GM18519 (cell line): ENCODE data around the gene PCDHB6.
"Not testable (repeated sequence)": the region's sequence is repeated elsewhere in the genome, so short reads cannot be mapped to it uniquely, and the experiment has no call there.

ENCODE experiments used
- ATAC-seq: cut with Tn5 transposase; IDR thresholded peaks from one replicate; pipeline ENCODE4 v1.9.1; 2021; ENCODE audit warnings: mild to moderate bottlenecking, moderate library complexity; ENCODE audit not compliant: unreplicated experiment, low FRiP score

Gene PCDHB6

DNA sequence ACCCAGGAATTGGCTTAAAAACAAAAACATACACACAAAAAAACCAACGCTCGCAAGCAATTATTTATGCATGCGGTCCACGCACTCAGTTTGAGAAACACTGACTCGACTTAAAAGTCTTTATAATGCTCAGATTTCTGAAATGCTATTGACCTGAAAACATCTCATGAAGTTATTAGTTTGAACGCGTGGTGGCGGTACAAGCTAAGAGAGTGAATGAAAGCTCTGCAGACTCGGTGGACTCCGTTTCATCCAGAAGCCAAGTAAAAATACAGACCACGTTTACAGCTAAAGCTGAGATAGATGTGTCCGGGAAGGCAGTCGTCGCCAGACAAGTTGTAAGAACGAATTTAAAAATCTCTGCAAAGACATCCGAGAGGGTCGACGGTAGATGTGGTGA lies at the start of gene PCDHB6:
PCDHB6 (plus strand) TSS at position 246 of the 400 bp plus-strand sequence. CDS start 201 bp downstream, outside the sequence.
- ATAC-seq: no peak

DNA sequence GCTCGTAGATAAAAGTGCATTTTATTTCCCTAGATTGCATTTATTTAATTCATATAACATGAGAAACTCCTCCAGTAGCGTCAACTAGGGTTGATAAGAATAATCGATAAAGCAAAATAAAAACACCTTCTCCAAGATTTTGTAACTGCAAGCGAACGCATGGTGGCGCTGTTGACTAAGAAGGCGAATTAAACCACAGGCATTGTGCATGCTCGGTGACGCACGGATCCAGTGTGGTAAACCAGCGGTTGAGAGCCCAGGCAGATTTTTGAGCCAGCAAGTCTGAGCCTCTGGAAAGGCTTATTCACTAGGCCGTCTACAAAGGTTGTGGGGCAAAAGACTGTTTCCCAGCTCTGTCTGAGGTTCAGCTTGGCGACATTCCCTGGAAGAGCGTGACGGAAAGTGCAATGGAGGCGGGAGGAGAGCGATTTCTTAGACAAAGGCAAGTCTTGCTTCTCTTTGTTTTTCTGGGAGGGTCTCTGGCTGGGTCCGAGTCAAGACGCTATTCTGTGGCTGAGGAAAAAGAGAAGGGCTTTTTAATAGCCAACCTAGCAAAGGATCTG lies 49.5 kb upstream of the PCDHB6 start, which contains the start of gene PCDHB3:
PCDHB3 (plus strand) TSS at position 231 of the 563 bp plus-strand sequence; CDS start at position 408, 177 bp downstream.
- ATAC-seq: no peak

DNA sequence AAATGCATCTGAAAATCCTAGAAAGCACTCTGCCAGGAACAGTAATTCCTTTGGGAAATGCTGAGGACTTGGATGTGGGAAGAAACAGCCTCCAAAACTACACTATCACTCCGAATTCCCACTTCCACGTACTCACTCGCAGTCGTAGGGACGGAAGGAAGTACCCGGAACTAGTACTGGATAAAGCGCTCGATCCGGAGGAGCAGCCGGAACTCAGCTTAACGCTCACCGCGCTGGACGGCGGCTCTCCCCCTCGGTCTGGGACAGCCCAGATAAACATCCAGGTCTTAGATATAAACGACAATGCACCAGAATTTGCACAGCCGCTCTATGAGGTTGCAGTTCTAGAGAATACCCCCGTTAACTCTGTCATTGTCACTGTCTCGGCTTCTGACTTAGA lies 48.8 kb upstream of the PCDHB6 start:
- ATAC-seq: no peak

DNA sequence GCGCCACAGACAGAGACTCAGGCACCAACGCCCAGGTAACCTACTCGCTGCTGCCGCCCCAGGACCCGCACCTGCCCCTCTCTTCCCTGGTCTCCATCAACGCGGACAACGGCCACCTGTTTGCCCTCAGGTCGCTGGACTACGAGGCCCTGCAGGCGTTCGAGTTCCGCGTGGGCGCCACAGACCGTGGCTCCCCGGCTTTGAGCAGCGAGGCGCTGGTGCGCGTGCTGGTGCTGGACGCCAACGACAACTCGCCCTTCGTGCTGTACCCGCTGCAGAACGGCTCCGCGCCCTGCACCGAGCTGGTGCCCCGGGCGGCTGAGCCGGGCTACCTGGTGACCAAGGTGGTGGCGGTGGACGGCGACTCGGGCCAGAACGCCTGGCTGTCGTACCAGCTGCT lies 47.8 kb upstream of the PCDHB6 start:
- ATAC-seq: not testable (repeated sequence)

DNA sequence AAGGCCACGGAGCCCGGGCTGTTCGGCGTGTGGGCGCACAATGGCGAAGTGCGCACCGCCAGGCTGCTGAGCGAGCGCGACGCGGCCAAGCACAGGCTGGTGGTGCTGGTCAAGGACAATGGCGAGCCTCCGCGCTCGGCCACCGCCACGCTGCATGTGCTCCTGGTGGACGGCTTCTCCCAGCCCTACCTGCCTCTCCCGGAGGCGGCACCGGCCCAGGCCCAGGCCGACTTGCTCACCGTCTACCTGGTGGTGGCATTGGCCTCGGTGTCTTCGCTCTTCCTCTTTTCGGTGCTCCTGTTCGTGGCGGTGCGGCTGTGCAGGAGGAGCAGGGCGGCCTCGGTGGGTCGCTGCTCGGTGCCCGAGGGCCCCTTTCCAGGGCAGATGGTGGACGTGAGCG lies 47.4 kb upstream of the PCDHB6 start:
- not testable (repeated sequence) for ATAC-seq

DNA sequence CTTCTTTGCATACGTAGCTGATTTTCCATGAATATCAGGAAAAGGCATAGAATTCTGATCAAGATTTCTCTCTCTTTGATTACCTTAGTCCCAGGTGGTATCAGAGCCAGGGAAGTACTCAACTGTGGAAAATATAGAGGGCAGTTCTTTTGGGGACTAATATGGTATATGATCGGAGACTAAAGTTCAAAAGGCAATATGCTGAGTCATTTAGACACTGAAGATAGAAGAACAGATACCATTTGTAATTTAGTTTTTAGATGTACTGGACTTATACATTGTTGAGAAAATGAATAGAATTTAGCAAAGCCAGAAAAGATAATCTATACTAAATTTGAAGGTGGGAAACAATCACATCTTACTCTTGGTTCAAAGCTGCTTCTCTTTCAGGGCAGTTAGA lies 44.5 kb upstream of the PCDHB6 start:
- ATAC-seq: no peak

DNA sequence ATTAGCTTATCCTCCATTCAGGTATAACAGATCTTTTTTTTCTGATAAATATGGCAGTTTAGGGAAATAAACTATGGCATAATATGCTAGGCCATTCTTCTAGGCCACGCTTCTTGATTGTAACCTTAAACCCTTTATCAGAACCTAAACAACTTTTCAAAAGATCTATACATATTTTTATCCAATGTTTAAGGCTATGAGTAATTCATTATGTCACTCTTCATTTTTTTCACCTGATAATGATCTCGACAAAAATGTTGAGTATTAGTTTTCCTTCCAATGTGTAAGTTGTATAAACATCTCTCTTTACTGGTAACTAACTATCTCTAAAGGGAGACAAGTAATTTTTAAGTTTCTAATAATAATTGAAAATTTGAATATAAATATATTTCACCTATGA lies 30.6 kb upstream of the PCDHB6 start:
- ATAC-seq: no peak

DNA sequence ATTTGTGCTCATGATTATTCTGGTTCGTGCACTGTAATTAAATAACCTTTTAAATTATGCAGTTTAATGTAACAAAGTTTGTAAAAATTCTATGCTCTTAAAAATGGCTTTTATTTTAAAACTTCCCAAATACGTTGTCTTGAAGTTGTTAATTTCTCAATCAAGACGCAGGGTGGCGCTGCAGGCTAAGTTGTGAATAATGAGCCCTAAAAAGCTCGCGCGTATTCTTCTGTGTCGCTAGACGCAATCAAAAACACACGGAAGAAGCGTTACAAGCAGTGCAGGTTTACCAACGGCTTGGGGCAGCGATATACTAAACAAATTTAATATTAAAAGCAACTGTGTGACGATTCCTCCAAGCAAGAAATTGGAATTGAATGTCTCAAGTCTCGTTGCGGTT lies 28.3 kb upstream of the PCDHB6 start, which contains the start of gene PCDHB4:
PCDHB4 (plus strand) TSS at position 256 of the 400 bp plus-strand sequence. CDS start 181 bp downstream, outside the sequence.
- ATAC-seq: no peak

DNA sequence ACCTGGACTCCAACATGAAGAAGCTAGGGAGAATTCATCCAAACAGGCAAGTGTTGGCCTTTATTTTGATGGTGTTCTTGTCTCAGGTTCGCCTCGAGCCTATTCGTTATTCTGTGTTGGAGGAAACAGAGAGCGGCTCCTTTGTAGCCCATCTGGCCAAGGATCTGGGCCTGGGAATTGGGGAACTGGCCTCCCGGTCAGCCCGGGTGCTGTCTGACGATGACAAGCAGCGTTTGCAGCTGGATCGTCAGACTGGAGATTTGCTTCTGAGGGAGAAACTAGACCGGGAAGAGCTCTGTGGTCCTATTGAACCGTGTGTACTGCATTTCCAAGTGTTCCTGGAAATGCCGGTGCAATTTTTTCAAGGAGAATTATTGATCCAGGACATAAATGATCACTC lies 27.9 kb upstream of the PCDHB6 start:
- ATAC-seq: no peak

DNA sequence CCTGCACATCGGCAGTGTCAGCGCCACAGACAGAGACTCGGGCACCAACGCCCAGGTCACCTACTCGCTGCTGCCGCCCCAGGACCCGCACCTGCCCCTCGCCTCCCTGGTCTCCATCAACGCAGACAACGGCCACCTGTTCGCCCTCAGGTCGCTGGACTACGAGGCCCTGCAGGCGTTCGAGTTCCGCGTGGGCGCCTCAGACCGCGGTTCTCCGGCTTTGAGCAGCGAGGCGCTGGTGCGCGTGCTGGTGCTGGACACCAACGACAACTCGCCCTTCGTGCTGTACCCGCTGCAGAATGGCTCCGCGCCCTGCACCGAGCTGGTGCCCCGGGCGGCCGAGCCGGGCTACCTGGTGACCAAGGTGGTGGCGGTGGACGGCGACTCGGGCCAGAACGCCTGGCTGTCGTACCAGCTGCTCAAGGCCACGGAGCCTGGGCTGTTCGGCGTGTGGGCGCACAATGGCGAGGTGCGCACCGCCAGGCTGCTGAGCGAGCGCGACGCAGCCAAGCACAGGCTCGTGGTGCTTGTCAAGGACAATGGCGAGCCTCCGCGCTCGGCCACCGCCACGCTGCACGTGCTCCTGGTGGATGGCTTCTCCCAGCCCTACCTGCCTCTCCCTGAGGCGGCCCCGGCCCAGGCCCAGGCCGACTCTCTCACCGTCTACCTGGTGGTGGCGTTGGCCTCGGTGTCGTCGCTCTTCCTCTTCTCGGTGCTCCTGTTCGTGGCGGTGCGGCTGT lies 26.3 kb upstream of the PCDHB6 start:
- ATAC-seq: not testable (repeated sequence)

DNA sequence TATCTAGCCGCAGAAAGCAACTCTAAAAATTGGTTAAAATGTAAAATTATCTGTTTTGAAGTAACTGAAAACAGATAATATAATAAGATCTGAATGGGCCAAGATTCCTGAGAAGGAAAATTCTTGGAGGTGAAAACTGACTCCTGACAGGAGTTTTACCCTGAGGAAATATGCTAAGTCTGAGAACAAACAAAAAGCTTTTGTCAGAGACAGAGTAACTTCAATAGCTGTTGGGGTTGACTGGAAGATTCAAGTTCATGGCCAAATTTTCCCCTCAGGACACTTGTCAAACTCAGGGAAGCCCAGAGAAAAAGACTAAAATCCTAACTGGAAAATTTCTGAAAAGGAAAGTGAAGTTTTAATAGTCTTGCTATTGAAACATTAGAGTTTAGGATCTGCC lies 22.6 kb upstream of the PCDHB6 start:
- ATAC-seq: no peak

DNA sequence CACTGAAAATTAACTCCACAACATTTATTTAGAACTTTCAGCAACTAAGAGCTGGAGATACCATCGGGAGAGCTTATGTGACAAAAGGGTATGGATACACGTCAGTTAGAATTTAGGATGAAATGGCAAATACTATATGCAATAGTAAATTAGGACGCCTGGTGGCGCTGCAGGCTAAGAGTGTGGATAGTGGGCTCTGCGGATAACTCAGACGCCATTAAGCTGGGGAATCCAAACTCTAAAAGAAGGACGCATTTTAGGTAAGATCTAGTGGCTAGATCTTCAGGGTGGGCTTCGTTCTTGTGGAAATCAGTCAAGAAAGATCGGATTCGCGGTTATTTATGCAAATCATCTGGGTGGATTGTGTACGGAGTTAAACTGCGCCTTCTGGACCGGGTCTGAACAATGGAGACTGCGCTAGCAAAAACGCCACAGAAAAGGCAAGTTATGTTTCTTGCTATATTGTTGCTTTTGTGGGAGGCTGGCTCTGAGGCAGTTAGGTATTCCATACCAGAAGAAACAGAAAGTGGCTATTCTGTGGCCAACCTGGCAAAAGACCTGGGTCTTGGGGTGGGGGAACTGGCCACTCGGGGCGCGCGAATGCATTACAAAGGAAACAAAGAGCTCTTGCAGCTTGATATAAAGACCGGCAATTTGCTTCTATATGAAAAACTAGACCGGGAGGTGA lies 14.7 kb upstream of the PCDHB6 start, which contains the start of gene PCDHB5:
PCDHB5 (plus strand) TSS at position 177 of the 688 bp plus-strand sequence; CDS start at position 406, 229 bp downstream.
- ATAC-seq: no peak

DNA sequence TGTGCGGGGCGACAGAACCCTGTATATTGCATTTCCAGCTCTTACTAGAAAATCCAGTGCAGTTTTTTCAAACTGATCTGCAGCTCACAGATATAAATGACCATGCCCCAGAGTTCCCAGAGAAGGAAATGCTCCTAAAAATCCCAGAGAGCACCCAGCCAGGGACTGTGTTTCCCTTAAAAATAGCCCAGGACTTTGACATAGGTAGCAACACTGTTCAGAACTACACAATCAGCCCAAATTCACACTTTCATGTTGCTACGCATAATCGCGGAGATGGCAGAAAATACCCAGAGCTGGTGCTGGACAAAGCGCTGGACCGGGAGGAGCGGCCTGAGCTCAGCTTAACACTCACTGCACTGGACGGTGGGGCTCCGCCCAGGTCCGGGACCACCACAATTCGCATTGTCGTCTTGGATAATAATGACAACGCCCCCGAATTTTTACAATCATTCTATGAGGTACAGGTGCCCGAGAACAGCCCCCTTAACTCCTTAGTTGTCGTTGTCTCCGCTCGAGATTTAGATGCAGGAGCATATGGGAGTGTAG lies 14.1 kb upstream of the PCDHB6 start:
- no peak for ATAC-seq

DNA sequence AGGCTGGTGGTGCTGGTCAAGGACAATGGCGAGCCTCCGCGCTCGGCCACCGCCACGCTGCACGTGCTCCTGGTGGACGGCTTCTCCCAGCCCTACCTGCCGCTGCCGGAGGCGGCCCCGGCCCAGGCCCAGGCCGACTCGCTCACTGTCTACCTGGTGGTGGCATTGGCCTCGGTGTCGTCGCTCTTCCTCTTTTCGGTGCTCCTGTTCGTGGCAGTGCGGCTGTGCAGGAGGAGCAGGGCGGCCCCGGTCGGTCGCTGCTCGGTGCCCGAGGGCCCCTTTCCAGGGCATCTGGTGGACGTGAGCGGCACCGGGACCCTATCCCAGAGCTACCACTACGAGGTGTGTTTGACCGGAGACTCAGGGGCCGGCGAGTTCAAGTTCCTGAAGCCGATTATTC lies 12.5 kb upstream of the PCDHB6 start:
- not testable (repeated sequence) for ATAC-seq

DNA sequence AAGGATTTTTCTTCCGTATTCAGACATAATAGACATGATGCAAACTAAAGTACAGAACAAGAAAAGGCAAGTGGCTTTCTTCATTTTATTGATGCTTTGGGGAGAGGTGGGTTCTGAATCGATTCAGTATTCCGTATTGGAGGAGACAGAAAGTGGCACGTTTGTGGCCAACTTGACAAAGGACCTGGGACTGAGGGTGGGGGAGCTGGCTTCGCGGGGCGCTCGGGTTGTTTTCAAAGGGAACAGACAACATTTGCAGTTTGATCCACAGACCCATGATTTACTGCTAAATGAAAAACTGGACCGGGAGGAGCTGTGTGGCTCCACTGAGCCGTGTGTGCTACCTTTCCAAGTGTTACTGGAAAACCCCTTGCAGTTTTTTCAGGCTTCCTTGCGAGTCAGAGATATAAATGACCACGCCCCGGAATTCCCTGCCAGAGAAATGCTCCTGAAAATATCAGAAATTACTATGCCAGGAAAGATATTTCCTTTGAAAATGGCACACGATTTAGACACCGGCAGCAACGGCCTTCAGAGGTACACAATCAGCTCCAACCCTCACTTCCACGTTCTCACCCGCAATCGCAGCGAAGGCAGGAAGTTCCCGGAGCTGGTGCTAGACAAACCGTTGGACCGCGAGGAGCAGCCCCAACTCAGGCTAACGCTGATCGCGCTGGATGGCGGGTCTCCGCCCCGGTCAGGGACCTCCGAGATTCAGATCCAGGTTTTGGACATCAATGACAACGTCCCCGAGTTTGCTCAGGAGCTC lies 551 bp downstream of the PCDHB6 start:
- no peak for ATAC-seq

DNA sequence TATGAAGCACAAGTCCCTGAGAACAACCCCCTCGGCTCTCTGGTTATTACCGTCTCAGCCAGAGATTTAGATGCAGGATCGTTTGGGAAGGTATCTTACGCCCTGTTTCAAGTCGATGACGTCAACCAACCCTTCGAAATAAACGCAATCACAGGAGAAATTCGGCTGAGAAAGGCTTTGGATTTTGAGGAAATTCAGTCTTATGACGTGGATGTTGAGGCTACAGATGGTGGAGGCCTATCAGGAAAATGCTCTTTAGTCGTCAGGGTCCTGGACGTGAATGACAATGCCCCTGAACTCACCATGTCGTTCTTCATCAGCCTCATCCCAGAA lies 1.1 kb downstream of the PCDHB6 start:
- no peak for ATAC-seq

DNA sequence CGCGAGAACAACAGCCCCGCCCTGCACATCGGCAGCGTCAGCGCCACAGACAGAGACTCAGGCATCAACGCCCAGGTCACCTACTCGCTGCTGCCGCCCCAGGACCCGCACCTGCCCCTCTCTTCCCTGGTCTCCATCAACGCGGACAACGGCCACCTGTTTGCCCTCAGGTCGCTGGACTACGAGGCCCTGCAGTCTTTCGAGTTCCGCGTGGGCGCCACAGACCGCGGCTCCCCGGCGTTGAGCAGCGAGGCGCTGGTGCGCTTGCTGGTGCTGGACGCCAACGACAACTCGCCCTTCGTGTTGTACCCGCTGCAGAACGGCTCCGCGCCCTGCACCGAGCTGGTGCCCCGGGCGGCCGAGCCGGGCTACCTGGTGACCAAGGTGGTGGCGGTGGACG lies 1.8 kb downstream of the PCDHB6 start:
- not testable (repeated sequence) for ATAC-seq

DNA sequence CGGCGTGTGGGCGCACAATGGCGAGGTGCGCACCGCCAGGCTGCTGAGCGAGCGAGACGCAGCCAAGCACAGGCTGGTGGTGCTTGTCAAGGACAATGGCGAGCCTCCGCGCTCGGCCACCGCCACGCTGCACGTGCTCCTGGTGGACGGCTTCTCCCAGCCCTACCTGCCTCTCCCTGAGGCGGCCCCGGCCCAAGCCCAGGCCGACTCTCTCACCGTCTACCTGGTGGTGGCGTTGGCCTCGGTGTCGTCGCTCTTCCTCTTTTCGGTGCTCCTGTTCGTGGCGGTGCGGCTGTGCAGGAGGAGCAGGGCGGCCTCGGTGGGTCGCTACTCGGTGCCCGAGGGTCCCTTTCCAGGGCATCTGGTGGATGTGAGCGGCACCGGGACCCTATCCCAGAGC lies 2.2 kb downstream of the PCDHB6 start:
- ATAC-seq: not testable (repeated sequence)

DNA sequence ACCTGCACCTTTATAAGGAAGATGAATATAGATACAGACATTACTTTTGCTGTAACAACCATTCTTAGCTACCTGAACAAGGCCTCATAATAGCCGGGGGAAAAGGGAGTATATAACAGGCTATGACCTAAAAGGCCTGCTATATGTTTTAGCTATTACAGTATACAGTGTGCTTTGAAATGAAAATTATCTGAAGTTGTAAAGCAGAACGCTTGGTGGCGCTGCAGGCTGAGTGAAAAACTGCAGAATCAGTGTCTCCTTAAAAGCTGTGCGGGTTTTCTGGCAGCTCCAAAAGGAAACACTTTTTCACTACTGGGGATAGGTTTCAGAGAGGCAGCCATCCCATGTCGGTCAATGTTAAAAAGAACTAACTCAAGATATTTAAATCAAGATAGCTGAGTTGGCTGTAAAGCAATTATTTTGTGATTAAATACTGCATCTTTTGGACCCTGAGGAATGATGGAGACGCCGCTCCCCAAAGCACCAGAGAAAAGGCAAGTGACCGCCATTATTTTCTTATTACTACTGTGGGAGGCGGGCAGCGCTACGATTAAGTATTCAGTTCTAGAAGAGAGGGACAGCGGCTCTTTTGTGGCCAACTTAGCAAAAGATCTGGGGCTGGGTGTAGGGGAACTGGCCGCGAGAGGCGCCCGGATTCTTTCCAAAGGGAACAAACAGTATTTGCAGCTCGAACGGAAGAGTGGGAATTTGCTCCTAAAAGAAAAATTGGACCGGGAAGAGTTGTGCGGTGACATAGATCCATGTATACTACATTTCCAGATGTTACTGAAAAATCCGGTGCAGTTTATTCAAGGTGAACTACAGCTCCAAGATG lies 5.9 kb downstream of the PCDHB6 start:
- no peak for ATAC-seq
